GM12892 (cell line): ENCODE measurements around the gene LLPH.

Experiments used
- POLR2A ChIP-seq: IDR thresholded peaks from 2 replicates; pipeline ENCODE4 v1.6.1; 2011; ENCODE audit warnings: low read depth, low read length, control low read depth
- TAF1 ChIP-seq: IDR thresholded peaks from 2 replicates; pipeline ENCODE4 v1.6.1; 2011; ENCODE audit warnings: low read depth, mild to moderate bottlenecking, control low read depth, low read length, borderline replicate concordance

DNA sequence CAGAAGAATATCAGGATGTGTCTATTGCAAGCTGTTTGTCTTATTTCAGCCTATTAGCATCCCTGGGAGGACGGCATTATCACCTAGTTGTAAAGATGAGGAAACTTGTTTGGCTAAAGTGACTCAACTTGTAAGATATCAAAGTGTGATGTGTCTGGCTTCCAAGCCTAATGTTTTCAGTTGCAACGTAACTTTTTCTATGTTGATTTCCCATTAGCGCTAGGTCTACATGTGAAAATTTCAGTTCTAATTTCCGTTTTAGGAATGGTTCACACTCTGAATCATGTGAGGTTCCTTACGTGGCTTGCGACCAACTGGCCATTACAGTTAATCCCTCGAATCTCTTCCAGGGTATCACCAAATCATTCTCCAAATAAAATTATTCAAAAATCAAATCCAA is 58.0 kb downstream of the LLPH start:
- no peak for TF ChIP-seq POLR2A
- no peak for TF ChIP-seq TAF1
